ENCODE measurements around the gene EML2.

EML2 gene

GRCh38 chr19:45590300-45591003, 48.7 kb downstream of the EML2 start:
- Histone ChIP-seq H4K20me1 (ENCODE audit: insufficient read depth, low read length) (no peaks in the 10 kb centered on the region), H3K9me3 (ENCODE audit: insufficient read depth, low read length, severe bottlenecking) (no peaks in the 10 kb centered on the region), H2AFZ (ENCODE audit: low read depth, low read length) (no peak overlapping the region), H3K4me3 (ENCODE audit: low read depth in 1 of 2, low read length in 2 of 2) (no peak overlapping the region), H3K4me1 (ENCODE audit: insufficient read depth, low read length) (peaks cover 2% of the 10 kb centered on the region), H3K79me2 (ENCODE audit: insufficient read depth, low read length) (no peaks in the 10 kb centered on the region), H3K4me2 (ENCODE audit: insufficient read depth, low read length) (no peak overlapping the region), H3K9ac (ENCODE audit: low read depth, low read length) (no peak overlapping the region), H3K36me3 (ENCODE audit: insufficient read depth, low read length) (no peaks in the 10 kb centered on the region), H3K27ac (ENCODE audit: low read length) (no peak overlapping the region), H3K27me3 (ENCODE audit: insufficient read depth, low read length, poor library complexity) (no peaks in the 10 kb centered on the region)
- ATAC-seq (ENCODE audit: insufficient read depth, low read depth) = no peak
- TF ChIP-seq EZH2 (IDR thresholded peaks at IDR 0.05; ENCODE audit: borderline replicate concordance, low read depth, low read length, severe bottlenecking) = no peak
- no peak for TF ChIP-seq CTCF (IDR thresholded peaks at IDR 0.05; ENCODE audit: borderline replicate concordance, extremely low read depth, low read length, poor library complexity, severe bottlenecking)
- no peak for DNase-seq

GRCh38 chr19:45589768-45590167, 49.4 kb downstream of the EML2 start:
- no peak overlapping the region for H3K4me2 ChIP-seq (ENCODE audit: insufficient read depth, low read length)
- H4K20me1 ChIP-seq (ENCODE audit: insufficient read depth, low read length) = no peaks in the 10 kb centered on the region
- ATAC-seq (ENCODE audit: insufficient read depth, low read depth) (no peak), DNase-seq (no peak)
- H3K79me2 ChIP-seq (ENCODE audit: insufficient read depth, low read length) = no peaks in the 10 kb centered on the region
- H3K36me3 ChIP-seq (ENCODE audit: insufficient read depth, low read length) = no peaks in the 10 kb centered on the region
- TF ChIP-seq CTCF (IDR thresholded peaks at IDR 0.05; ENCODE audit: borderline replicate concordance, extremely low read depth, low read length, poor library complexity, severe bottlenecking) (no peak), EZH2 (IDR thresholded peaks at IDR 0.05; ENCODE audit: borderline replicate concordance, low read depth, low read length, severe bottlenecking) (no peak)
- H3K9ac ChIP-seq (ENCODE audit: low read depth, low read length) = no peak overlapping the region
- no peak overlapping the region for H2AFZ ChIP-seq (ENCODE audit: low read depth, low read length)
- H3K4me1 ChIP-seq (ENCODE audit: insufficient read depth, low read length) = peaks cover 8% of the 10 kb centered on the region
- no peaks in the 10 kb centered on the region for H3K9me3 ChIP-seq (ENCODE audit: insufficient read depth, low read length, severe bottlenecking)
- no peak overlapping the region for H3K4me3 ChIP-seq (ENCODE audit: low read depth in 1 of 2, low read length in 2 of 2)
- H3K27ac ChIP-seq (ENCODE audit: low read length) = no peak overlapping the region
- no peaks in the 10 kb centered on the region for H3K27me3 ChIP-seq (ENCODE audit: insufficient read depth, low read length, poor library complexity)

- H2AFZ ChIP-seq (ENCODE audit: low read depth, low read length) = peak overlapping the region; percentile 25; the same call in 1 of the 2 replicates
- no peak overlapping the region for H3K9ac ChIP-seq (ENCODE audit: low read depth, low read length)
- peaks cover 12% of the 10 kb centered on the region for H3K79me2 ChIP-seq (ENCODE audit: insufficient read depth, low read length)
- no peaks in the 10 kb centered on the region for H4K20me1 ChIP-seq (ENCODE audit: insufficient read depth, low read length)
- H3K4me2 ChIP-seq (ENCODE audit: insufficient read depth, low read length) = no peak overlapping the region
- no peak overlapping the region for H3K4me3 ChIP-seq (ENCODE audit: low read depth in 1 of 2, low read length in 2 of 2)
- ATAC-seq (ENCODE audit: insufficient read depth, low read depth) (no peak), DNase-seq (no peak)
- no peaks in the 10 kb centered on the region for H3K27me3 ChIP-seq (ENCODE audit: insufficient read depth, low read length, poor library complexity)
- no peaks in the 10 kb centered on the region for H3K9me3 ChIP-seq (ENCODE audit: insufficient read depth, low read length, severe bottlenecking)
- H3K27ac ChIP-seq (ENCODE audit: low read length) = no peak overlapping the region
- TF ChIP-seq EZH2 (IDR thresholded peaks at IDR 0.05; ENCODE audit: borderline replicate concordance, low read depth, low read length, severe bottlenecking) (no peak), CTCF (IDR thresholded peaks at IDR 0.05; ENCODE audit: borderline replicate concordance, extremely low read depth, low read length, poor library complexity, severe bottlenecking) (no peak)
- H3K4me1 ChIP-seq (ENCODE audit: insufficient read depth, low read length) = peaks cover 18% of the 10 kb centered on the region
- no peaks in the 10 kb centered on the region for H3K36me3 ChIP-seq (ENCODE audit: insufficient read depth, low read length)
Observed at GRCh38 chr19:45587873-45588272, 51.3 kb downstream of the EML2 start.
